GM12878 (cell line): ENCODE data around the gene LPCAT4. TPM values are rescaled to one million over a fixed set of nuclear protein-coding genes. Genes with fewer than 3 reads are reported as not detected.

Experiments
- CBFB ChIP-seq: IDR thresholded peaks from 2 replicates; pipeline ENCODE4 v1.6.1; 2016; ENCODE audit warnings: antibody characterized with exemption, low read depth
- GATAD2B ChIP-seq: fragments of 450-650 bp; conservative IDR thresholded peaks from 2 replicates; pipeline ENCODE4 v1.6.1; 2017; ENCODE audit warnings: low read depth, mild to moderate bottlenecking, moderate library complexity
- HDAC6 ChIP-seq: fragments of 200-600 bp; sonication (generic); IDR thresholded peaks from one replicate; pipeline ENCODE4 v1.8.0; 2017; ENCODE audit warnings: antibody characterized with exemption; ENCODE audit not compliant: unreplicated experiment
- POLR2A ChIP-seq: IDR thresholded peaks from 2 replicates; pipeline ENCODE4 v1.6.1; 2011; ENCODE audit warnings: low read depth, mild to moderate bottlenecking, low read length
- RBBP5 ChIP-seq: fragments of 200-600 bp; sonication (generic); conservative IDR thresholded peaks from 2 replicates; pipeline ENCODE4 v1.6.1; 2016
- WRNIP1 ChIP-seq: IDR thresholded peaks from 2 replicates; pipeline ENCODE4 v1.6.1; 2011; ENCODE audit warnings: low read depth, low read length, improper control_type of control experiment, borderline replicate concordance
- ZNF274 ChIP-seq: IDR thresholded peaks from one replicate; pipeline ENCODE4 v1.8.0; 2011; ENCODE audit not compliant: insufficient read length, insufficient read depth
- ZSCAN29 ChIP-seq: fragments of 450-650 bp; IDR thresholded peaks from 2 replicates; pipeline ENCODE4 v1.6.1; 2017; ENCODE audit warnings: mild to moderate bottlenecking, moderate library complexity
- polyA plus RNA-seq, 11 experiments: library from polyadenylated mRNA; depleted of rRNA in 4 of 11; unstranded in 6 of 11; stranded (reverse) in 5 of 11; fragments of >200 nt; fragmentation: Nextera tagmentation in 4 of 11; fragmentation: Illumina TruSeq in 1 of 11; extraction: Ambion mirVana in 4 of 11; extraction: Trizol in 1 of 11; gene quantifications; 1 replicate in 1 of 11; 2 replicates in 10 of 11; pipeline versions ENCODE4 v1.2.1 to v1.2.3, GENCODE V29; 2011 to 2016; ENCODE audit warnings: inconsistent platforms in 2 of 11, missing spikeins in 2 of 11, low read depth in 1 of 11
- total RNA-seq, 4 experiments: library from RNA; depleted of rRNA in 3 of 4; stranded (reverse); fragments of >200 nt in 3 of 4; fragmentation: Illumina TruSeq in 1 of 4; extraction: Trizol in 1 of 4; gene quantifications; 2 replicates each; pipeline versions ENCODE4 v1.2.1 to v1.2.3, GENCODE V29; 2013 to 2021
- TF ChIP-seq, protein P1 (sequence below): fragments of 450-650 bp; IDR thresholded peaks from 2 replicates; pipeline ENCODE4 v1.6.1; 2018; ENCODE audit warnings: mild to moderate bottlenecking, low read depth, moderate library complexity; ENCODE audit not compliant: partially characterized antibody
- TF ChIP-seq, protein P2 (sequence below): IDR thresholded peaks from 2 replicates; pipeline ENCODE4 v1.6.1; 2011; ENCODE audit warnings: low read depth, mild to moderate bottlenecking, low read length, moderate library complexity, borderline replicate concordance; ENCODE audit errors: extremely low read depth
- TF ChIP-seq, protein P3 (sequence below): fragments of 450-650 bp; IDR thresholded peaks from 2 replicates; pipeline ENCODE4 v1.6.1; 2018; ENCODE audit warnings: borderline replicate concordance, mild to moderate bottlenecking; ENCODE audit not compliant: partially characterized antibody
- TF ChIP-seq, protein P4 (sequence below): fragments of 450-650 bp; IDR thresholded peaks from 2 replicates; pipeline ENCODE4 v1.6.1; 2017; ENCODE audit warnings: mild to moderate bottlenecking, low read depth, inconsistent platforms; ENCODE audit not compliant: poor library complexity, severe bottlenecking

The LPCAT4 gene
- total and polyA plus RNA-seq, 10 of the 15 experiments (the other 5 are each of a cell fraction or from before 2014, with no cell fraction given) = 14.4 to 57.2 (median 33.0) TPM

DNA sequence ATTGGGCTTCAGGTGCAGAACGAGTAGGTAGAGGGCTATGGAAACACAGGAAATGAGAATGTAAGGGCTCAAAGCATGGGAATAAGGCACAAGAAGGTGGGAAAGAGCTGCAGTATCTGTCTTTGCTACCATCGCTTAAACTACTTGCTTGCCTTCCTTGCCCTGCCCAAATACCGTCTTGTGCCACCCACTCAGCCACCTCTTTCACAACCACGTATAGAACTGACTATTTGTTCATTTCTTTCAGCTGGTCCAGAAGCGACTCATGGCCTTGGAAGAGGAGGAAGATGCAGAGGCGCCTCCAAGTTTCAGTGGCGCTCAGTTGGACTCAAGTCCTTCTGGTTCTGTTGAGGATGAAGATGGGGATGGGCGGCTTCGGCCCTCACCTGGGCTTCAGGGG lies 11.8 kb downstream of the LPCAT4 start (continued):
- TF ChIP-seq, protein P1, sequence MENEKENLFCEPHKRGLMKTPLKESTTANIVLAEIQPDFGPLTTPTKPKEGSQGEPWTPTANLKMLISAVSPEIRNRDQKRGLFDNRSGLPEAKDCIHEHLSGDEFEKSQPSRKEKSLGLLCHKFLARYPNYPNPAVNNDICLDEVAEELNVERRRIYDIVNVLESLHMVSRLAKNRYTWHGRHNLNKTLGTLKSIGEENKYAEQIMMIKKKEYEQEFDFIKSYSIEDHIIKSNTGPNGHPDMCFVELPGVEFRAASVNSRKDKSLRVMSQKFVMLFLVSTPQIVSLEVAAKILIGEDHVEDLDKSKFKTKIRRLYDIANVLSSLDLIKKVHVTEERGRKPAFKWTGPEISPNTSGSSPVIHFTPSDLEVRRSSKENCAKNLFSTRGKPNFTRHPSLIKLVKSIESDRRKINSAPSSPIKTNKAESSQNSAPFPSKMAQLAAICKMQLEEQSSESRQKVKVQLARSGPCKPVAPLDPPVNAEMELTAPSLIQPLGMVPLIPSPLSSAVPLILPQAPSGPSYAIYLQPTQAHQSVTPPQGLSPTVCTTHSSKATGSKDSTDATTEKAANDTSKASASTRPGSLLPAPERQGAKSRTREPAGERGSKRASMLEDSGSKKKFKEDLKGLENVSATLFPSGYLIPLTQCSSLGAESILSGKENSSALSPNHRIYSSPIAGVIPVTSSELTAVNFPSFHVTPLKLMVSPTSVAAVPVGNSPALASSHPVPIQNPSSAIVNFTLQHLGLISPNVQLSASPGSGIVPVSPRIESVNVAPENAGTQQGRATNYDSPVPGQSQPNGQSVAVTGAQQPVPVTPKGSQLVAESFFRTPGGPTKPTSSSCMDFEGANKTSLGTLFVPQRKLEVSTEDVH = no peak
- no peak for TF ChIP-seq POLR2A
- no peak for TF ChIP-seq ZNF274
- no peak for TF ChIP-seq CBFB
- TF ChIP-seq, protein P2, sequence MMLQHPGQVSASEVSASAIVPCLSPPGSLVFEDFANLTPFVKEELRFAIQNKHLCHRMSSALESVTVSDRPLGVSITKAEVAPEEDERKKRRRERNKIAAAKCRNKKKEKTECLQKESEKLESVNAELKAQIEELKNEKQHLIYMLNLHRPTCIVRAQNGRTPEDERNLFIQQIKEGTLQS = no peak
- no peak for TF ChIP-seq RBBP5
- TF ChIP-seq, protein P3, sequence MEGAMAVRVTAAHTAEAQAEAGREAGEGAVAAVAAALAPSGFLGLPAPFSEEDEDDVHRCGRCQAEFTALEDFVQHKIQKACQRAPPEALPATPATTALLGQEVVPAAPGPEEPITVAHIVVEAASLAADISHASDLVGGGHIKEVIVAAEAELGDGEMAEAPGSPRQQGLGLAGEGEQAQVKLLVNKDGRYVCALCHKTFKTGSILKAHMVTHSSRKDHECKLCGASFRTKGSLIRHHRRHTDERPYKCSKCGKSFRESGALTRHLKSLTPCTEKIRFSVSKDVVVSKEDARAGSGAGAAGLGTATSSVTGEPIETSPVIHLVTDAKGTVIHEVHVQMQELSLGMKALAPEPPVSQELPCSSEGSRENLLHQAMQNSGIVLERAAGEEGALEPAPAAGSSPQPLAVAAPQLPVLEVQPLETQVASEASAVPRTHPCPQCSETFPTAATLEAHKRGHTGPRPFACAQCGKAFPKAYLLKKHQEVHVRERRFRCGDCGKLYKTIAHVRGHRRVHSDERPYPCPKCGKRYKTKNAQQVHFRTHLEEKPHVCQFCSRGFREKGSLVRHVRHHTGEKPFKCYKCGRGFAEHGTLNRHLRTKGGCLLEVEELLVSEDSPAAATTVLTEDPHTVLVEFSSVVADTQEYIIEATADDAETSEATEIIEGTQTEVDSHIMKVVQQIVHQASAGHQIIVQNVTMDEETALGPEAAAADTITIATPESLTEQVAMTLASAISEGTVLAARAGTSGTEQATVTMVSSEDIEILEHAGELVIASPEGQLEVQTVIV = no peak
- TF ChIP-seq GATAD2B = no peak
- TF ChIP-seq, protein P4, sequence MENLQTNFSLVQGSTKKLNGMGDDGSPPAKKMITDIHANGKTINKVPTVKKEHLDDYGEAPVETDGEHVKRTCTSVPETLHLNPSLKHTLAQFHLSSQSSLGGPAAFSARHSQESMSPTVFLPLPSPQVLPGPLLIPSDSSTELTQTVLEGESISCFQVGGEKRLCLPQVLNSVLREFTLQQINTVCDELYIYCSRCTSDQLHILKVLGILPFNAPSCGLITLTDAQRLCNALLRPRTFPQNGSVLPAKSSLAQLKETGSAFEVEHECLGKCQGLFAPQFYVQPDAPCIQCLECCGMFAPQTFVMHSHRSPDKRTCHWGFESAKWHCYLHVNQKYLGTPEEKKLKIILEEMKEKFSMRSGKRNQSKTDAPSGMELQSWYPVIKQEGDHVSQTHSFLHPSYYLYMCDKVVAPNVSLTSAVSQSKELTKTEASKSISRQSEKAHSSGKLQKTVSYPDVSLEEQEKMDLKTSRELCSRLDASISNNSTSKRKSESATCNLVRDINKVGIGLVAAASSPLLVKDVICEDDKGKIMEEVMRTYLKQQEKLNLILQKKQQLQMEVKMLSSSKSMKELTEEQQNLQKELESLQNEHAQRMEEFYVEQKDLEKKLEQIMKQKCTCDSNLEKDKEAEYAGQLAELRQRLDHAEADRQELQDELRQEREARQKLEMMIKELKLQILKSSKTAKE = no peak
- no peak for TF ChIP-seq HDAC6
- no peak for TF ChIP-seq ZSCAN29
- no peak for TF ChIP-seq WRNIP1
